ENCODE measurements around the gene TPM1. TPM values are rescaled to one million over a fixed set of nuclear protein-coding genes. Genes with fewer than 3 reads are reported as not detected.
A peak's percentile ranks its signal among the peaks of the same experiment; 100 is the strongest.

The TPM1 gene
- total and polyA plus RNA-seq, 3 experiments from 2014 or later = 8.3 to 9.9 (median 9.4) TPM

- Mint-ChIP-seq H3K27ac (no peak overlapping the region), H3K36me3 (no peaks in the 10 kb centered on the region), H3K4me3 (peak overlapping the region in 1 of 7 donors; percentile 69), H3K9me3 (no peaks in the 10 kb centered on the region), H3K27me3 (peaks cover 44 to 66% of the 10 kb centered on the region in 2 donors), H3K4me1 (peaks cover 8 to 22% (median 11%) of the 10 kb centered on the region in 3 donors)
- CTCF ChIA-PET = no interaction called here
- Histone ChIP-seq H3K36me3 (ENCODE audit: insufficient read depth, low read length) (no peaks in the 10 kb centered on the region), H3K4me1 (ENCODE audit: insufficient read depth, low read length) (peaks cover 6% of the 10 kb centered on the region), H3K4me3 (ENCODE audit: low read length) (no peak overlapping the region), H3K27me3 (ENCODE audit: insufficient read depth, low read length, poor library complexity, severe bottlenecking) (peaks cover 40% of the 10 kb centered on the region), H3K27ac (ENCODE audit: low read depth, low read length) (no peak overlapping the region), H3K9me3 (ENCODE audit: low read length) (no peaks in the 10 kb centered on the region)
- POLR2A ChIA-PET = no interaction called here
- DNase-seq = no peak
Measured at GRCh38 chr15:63040954-63041353, 1.6 kb upstream of the TPM1 start.

- no peak for DNase-seq
- ChIA-PET POLR2A (no interaction called here), CTCF (no interaction called here)
- Histone ChIP-seq H3K4me3 (ENCODE audit: low read length) (no peak overlapping the region), H3K36me3 (ENCODE audit: insufficient read depth, low read length) (no peaks in the 10 kb centered on the region), H3K27ac (ENCODE audit: low read depth, low read length) (no peak overlapping the region), H3K9me3 (ENCODE audit: low read length) (no peaks in the 10 kb centered on the region), H3K27me3 (ENCODE audit: insufficient read depth, low read length, poor library complexity, severe bottlenecking) (peaks cover 45% of the 10 kb centered on the region), H3K4me1 (ENCODE audit: insufficient read depth, low read length) (peaks cover 6% of the 10 kb centered on the region)
- no peaks in the 10 kb centered on the region for H3K9me3 Mint-ChIP-seq
- no peaks in the 10 kb centered on the region for H3K36me3 Mint-ChIP-seq
- H3K27ac Mint-ChIP-seq = peak overlapping the region in 1 of 8 donors; percentile 78
- H3K4me3 Mint-ChIP-seq = peak overlapping the region in 5 of 7 donors; percentile 39 to 69 (median 54)
- H3K4me1 Mint-ChIP-seq = peaks cover 8 to 22% (median 11%) of the 10 kb centered on the region in 3 donors
- peaks cover 49 to 71% of the 10 kb centered on the region in 2 donors for H3K27me3 Mint-ChIP-seq
Measured at GRCh38 chr15:63041402-63041973, 1.1 kb upstream of the TPM1 start.

GRCh38 chr15:63042877-63043334 lies 359 bp downstream of the TPM1 start:
- Histone ChIP-seq H3K4me3 (ENCODE audit: low read length) (no peak overlapping the region), H3K27ac (ENCODE audit: low read depth, low read length) (no peak overlapping the region), H3K9me3 (ENCODE audit: low read length) (no peaks in the 10 kb centered on the region), H3K36me3 (ENCODE audit: insufficient read depth, low read length) (no peaks in the 10 kb centered on the region), H3K4me1 (ENCODE audit: insufficient read depth, low read length) (peaks cover 11% of the 10 kb centered on the region), H3K27me3 (ENCODE audit: insufficient read depth, low read length, poor library complexity, severe bottlenecking) (peaks cover 55% of the 10 kb centered on the region)
- ChIA-PET POLR2A (no interaction called here), CTCF (no interaction called here)
- Mint-ChIP-seq H3K4me1 (peaks cover 11 to 30% (median 16%) of the 10 kb centered on the region in 3 donors), H3K27ac (peak overlapping the region in 2 of 8 donors; percentile 58 to 63), H3K27me3 (peaks cover 54 to 75% of the 10 kb centered on the region in 2 donors), H3K4me3 (peak overlapping the region in 6 of 7 donors; percentile 64 to 88 (median 70)), H3K36me3 (no peaks in the 10 kb centered on the region), H3K9me3 (no peaks in the 10 kb centered on the region)
- no peak for DNase-seq

DNA sequence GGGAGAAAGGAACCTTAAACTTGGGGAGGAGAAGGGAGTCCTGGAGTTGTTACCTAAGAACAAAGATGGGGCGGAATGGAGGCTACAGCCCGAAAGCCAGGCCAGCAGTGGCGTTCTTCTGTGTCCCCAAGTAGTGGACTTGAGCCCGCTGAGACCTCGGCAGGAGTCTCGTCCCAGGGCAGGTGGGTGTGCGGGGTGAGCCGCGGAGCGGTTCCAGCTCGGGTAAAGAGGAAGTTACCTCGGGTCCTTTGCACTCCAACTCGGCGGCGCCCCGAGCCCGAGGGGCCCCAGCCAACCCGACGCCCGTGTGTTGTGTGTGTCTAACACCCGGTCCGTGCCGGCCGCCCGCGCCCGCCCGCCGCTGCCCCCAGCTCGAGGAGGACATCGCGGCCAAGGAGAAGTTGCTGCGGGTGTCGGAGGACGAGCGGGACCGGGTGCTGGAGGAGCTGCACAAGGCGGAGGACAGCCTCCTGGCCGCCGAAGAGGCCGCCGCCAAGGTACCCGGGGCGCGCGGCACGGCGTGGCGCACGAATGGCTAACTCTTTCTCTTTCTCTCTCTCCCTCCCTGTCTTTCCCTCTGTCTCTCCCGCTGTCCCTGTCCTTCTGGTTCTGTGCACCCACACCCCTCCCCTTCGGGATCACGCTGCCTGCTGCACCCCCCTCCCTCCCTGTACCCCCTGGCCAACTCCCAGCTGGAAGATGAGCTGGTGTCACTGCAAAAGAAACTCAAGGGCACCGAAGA lies 959 bp downstream of the TPM1 start:
- no peak overlapping the region for H3K4me3 ChIP-seq (ENCODE audit: low read length)
- peak overlapping the region in 6 of 7 donors; percentile 64 to 88 (median 70) for H3K4me3 Mint-ChIP-seq

DNA sequence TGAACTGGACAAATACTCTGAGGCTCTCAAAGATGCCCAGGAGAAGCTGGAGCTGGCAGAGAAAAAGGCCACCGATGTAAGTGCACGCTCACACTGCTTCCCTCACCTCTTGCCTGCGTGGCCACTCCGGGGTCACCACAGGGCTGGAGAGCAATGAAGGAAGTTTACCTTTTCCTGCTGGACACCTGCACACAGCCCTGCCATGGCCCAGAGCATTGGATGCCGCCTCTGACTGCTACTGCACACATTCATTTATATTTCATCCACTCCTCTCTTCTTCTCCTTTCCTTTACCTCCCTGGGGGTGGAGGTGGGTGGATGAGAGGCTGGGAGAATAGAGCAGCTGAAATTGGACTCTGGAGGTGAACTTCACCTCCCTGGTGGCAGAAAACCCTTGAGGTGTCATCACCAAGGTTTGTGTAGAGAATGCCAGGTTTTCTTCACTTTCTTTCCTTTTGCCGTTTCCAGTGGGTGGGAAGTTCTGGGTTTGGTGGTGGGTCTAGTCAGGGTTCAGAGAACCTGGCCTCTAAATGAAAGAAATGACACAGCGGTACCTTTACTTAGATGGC lies 1.6 kb downstream of the TPM1 start:
- Histone ChIP-seq H3K9me3 (ENCODE audit: low read length) (no peaks in the 10 kb centered on the region), H3K4me3 (ENCODE audit: low read length) (no peak overlapping the region), H3K27me3 (ENCODE audit: insufficient read depth, low read length, poor library complexity, severe bottlenecking) (peaks cover 55% of the 10 kb centered on the region), H3K4me1 (ENCODE audit: insufficient read depth, low read length) (peaks cover 12% of the 10 kb centered on the region), H3K27ac (ENCODE audit: low read depth, low read length) (no peak overlapping the region), H3K36me3 (ENCODE audit: insufficient read depth, low read length) (no peaks in the 10 kb centered on the region)
- Mint-ChIP-seq H3K4me1 (peaks cover 16 to 36% (median 22%) of the 10 kb centered on the region in 3 donors), H3K27ac (no peak overlapping the region), H3K4me3 (peak overlapping the region in 4 of 7 donors; percentile 12 to 65 (median 36)), H3K36me3 (peaks cover 0 to 4% (median 0%) of the 10 kb centered on the region in 3 donors), H3K27me3 (peaks cover 54 to 68% of the 10 kb centered on the region in 2 donors), H3K9me3 (no peaks in the 10 kb centered on the region)
- ChIA-PET POLR2A (no interaction called here), CTCF (interaction anchor here (1.1 to 5.4 kb wide), 2 partner anchors 49 to 358 kb away, joined by 3 to 73 read pairs; no protein-coding TSS in a partner anchor)
- DNase-seq = no peak

More for the DNA sequence above, 959 bp downstream of the TPM1 start:
- ChIA-PET POLR2A (no interaction called here), CTCF (interaction anchor here (5.4 kb wide), 1 partner anchor 49 kb away, joined by 73 read pairs; no protein-coding TSS in a partner anchor)
- Mint-ChIP-seq H3K9me3 (no peaks in the 10 kb centered on the region), H3K4me1 (peaks cover 11 to 31% (median 18%) of the 10 kb centered on the region in 3 donors), H3K27ac (peak overlapping the region in 2 of 8 donors; percentile 58 to 63), H3K27me3 (peaks cover 54 to 73% of the 10 kb centered on the region in 2 donors), H3K36me3 (no peaks in the 10 kb centered on the region)
- H3K27me3 ChIP-seq (ENCODE audit: insufficient read depth, low read length, poor library complexity, severe bottlenecking) = peaks cover 55% of the 10 kb centered on the region
- H3K4me1 ChIP-seq (ENCODE audit: insufficient read depth, low read length) = peaks cover 12% of the 10 kb centered on the region
- peak in 1 of 5 donors; percentile 3 for DNase-seq
- no peak overlapping the region for H3K27ac ChIP-seq (ENCODE audit: low read depth, low read length)
- H3K36me3 ChIP-seq (ENCODE audit: insufficient read depth, low read length) = no peaks in the 10 kb centered on the region
- no peaks in the 10 kb centered on the region for H3K9me3 ChIP-seq (ENCODE audit: low read length)

DNA sequence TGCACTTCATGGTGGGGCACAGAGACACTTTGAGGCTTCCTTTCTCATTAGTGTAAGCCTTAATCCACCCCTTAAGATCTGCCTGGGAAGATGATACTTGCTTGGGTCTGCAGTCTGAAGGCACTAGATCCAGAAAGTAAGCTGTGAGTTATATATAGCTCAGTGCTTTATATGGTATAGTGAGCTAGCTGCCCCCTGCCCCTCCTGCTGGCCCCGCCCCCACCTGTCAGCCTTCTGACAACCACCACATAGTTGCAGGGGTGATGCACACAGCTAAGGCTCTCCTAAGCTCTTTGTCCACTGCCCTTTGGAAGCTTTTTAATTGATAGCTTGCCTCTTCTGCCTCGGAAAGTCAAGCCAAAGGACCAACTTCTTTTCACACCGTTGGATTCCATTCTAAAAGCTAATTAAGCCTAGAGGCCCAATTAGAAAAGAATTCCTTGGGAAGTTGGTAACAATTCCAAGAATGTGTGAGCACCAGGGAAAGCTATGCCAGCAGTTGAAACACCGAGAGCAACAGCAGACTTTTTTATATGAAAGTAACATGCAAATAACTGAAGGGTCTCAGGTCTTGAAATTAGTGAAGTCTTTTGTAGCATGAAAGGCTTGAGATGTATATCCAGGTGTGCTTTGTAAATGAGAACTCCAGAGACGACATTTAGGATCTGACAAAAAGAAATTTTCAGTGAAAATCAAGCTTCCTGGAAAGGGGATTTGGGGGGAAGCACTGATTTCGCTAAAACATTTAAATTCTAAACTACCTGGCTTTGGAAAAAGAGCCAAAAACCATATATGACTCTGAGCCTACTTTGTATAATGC lies 2.3 kb downstream of the TPM1 start:
- DNase-seq = no peak
- ChIA-PET POLR2A (interaction anchor here (0.6 kb wide), 1 partner anchor 94 kb away, joined by 3 read pairs; no protein-coding TSS in a partner anchor), CTCF (interaction anchor here (1.1 to 5.4 kb wide), 2 partner anchors 48 to 357 kb away, joined by 3 to 73 read pairs; no protein-coding TSS in a partner anchor)
- no peaks in the 10 kb centered on the region for H3K9me3 ChIP-seq (ENCODE audit: low read length)
- Mint-ChIP-seq H3K4me1 (peaks cover 23 to 43% (median 29%) of the 10 kb centered on the region in 3 donors), H3K9me3 (no peaks in the 10 kb centered on the region), H3K27me3 (peaks cover 52 to 61% of the 10 kb centered on the region in 2 donors), H3K27ac (peak overlapping the region in 1 of 8 donors; percentile 25), H3K4me3 (peak overlapping the region in 4 of 7 donors; percentile 52 to 98 (median 63)), H3K36me3 (peaks cover 0 to 4% (median 0%) of the 10 kb centered on the region in 3 donors)
- peaks cover 17% of the 10 kb centered on the region for H3K4me1 ChIP-seq (ENCODE audit: insufficient read depth, low read length)
- no peak overlapping the region for H3K27ac ChIP-seq (ENCODE audit: low read depth, low read length)
- H3K27me3 ChIP-seq (ENCODE audit: insufficient read depth, low read length, poor library complexity, severe bottlenecking) = peaks cover 55% of the 10 kb centered on the region
- H3K4me3 ChIP-seq (ENCODE audit: low read length) = no peak overlapping the region
- H3K36me3 ChIP-seq (ENCODE audit: insufficient read depth, low read length) = no peaks in the 10 kb centered on the region

DNA sequence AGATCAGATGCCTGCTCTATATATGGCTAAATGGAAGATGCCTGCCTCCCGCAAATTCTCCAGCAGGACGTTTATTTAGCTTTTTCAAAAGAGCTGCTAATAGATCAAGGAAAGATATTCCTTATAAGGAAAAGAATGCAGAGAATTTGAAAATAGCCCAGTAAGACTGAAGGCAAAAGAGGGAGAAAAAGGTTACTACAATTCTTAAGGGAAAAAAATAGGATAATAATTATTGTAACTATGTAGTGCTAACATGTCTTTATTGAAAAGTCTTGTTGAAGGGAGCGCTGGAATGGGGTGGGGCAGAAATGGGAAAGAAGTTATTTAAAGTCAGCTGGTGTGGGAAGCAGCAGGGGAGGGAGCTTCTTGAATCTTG lies 2.9 kb downstream of the TPM1 start:
- DNase-seq = no peak
- peak overlapping the region in 1 of 8 donors; percentile 25 for H3K27ac Mint-ChIP-seq
- H3K4me1 Mint-ChIP-seq = peaks cover 23 to 49% (median 30%) of the 10 kb centered on the region in 3 donors
- peaks cover 0 to 4% (median 0%) of the 10 kb centered on the region in 3 donors for H3K36me3 Mint-ChIP-seq
- Histone ChIP-seq H3K36me3 (ENCODE audit: insufficient read depth, low read length) (no peaks in the 10 kb centered on the region), H3K4me1 (ENCODE audit: insufficient read depth, low read length) (peaks cover 17% of the 10 kb centered on the region), H3K4me3 (ENCODE audit: low read length) (no peak overlapping the region), H3K27me3 (ENCODE audit: insufficient read depth, low read length, poor library complexity, severe bottlenecking) (peaks cover 55% of the 10 kb centered on the region), H3K9me3 (ENCODE audit: low read length) (no peaks in the 10 kb centered on the region), H3K27ac (ENCODE audit: low read depth, low read length) (no peak overlapping the region)
- no peaks in the 10 kb centered on the region for H3K9me3 Mint-ChIP-seq
- peak overlapping the region in 1 of 7 donors; percentile 98 for H3K4me3 Mint-ChIP-seq
- POLR2A ChIA-PET = interaction anchor here (0.6 kb wide), 1 partner anchor 94 kb away, joined by 3 read pairs; no protein-coding TSS in a partner anchor
- peaks cover 47 to 55% of the 10 kb centered on the region in 2 donors for H3K27me3 Mint-ChIP-seq
- CTCF ChIA-PET = interaction anchor here (0.6 to 5.4 kb wide), 3 partner anchors 47 to 357 kb away, joined by 3 to 73 read pairs (median 3); no protein-coding TSS in a partner anchor
